WTC11 (cell line): Measurements from ENCODE around the gene EPS8L2.

Experiments used
- CREM ChIP-seq: sonication (generic); formaldehyde crosslinking; IDR thresholded peaks from 2 replicates; pipeline ENCODE4 v1.8.1; 2022; ENCODE audit warnings: mild to moderate bottlenecking, missing genetic modification reagents, moderate library complexity
- CTCF ChIP-seq: fragments of 200-600 bp; IDR thresholded peaks from 2 replicates; pipeline ENCODE4 v1.8.0; 2022; ENCODE audit warnings: antibody characterized with exemption
- NR2C2 ChIP-seq: sonication (generic); formaldehyde crosslinking; IDR thresholded peaks from 2 replicates; pipeline ENCODE4 v1.8.0; 2022; ENCODE audit warnings: mild to moderate bottlenecking, missing genetic modification reagents
- TF ChIP-seq, protein P1 (sequence below): sonication (generic); formaldehyde crosslinking; IDR thresholded peaks from 2 replicates; pipeline ENCODE4 v1.8.0; 2023; ENCODE audit warnings: missing genetic modification reagents
- TF ChIP-seq, protein P2 (sequence below): sonication (generic); formaldehyde crosslinking; IDR thresholded peaks from 2 replicates; pipeline ENCODE4 v1.8.1; 2022; ENCODE audit warnings: mild to moderate bottlenecking, missing genetic modification reagents, moderate library complexity, borderline replicate concordance

DNA sequence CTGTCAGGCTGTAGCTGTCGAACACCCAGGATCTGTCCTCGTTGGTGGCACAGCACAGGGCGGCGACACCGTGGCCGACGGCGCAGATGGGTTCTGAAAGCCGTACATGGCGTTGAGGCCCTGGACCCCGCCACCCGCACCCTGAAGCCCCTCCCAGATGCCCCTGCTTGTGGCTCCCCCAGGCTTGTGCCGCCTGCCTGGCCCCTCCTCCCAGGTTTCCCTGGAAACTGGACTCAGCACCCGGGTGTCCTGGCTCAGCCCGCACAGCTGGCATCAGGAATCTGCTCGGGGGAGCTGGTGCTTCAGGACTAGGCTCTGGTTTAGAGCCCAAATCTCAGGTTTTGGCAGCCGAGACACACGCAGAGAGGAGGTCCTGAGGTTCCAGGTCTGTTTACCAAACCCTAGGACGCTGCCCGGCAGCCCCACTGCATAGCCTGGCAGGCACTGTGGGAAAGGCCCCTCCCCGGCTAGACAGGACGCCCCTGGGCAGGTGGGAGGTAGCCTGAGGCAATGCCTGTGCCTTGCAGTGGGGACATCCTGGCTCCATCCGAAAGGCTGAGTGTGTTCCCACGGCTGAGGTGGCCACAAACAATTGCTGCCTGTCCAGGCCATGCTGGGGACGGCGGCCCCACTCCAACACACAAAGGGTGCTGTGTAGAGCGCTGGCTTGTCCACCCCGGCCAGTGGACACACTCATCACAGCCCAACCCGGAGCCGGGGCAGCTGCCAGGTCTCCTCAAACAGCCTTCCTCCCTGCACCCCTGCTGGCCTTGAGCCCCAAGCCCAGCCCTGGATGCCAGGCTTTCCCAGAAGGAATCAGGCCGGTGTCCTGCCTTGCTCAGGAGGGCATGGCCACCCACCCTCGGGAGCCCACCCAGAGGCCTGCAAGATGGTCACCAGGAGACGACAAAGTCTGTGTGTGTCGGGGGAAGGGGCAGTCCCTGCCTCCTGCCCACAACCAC is 66.7 kb downstream of the EPS8L2 start:
- TF ChIP-seq, protein P1, sequence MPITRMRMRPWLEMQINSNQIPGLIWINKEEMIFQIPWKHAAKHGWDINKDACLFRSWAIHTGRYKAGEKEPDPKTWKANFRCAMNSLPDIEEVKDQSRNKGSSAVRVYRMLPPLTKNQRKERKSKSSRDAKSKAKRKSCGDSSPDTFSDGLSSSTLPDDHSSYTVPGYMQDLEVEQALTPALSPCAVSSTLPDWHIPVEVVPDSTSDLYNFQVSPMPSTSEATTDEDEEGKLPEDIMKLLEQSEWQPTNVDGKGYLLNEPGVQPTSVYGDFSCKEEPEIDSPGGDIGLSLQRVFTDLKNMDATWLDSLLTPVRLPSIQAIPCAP (CRISPR knock-in tag) = no peak
- TF ChIP-seq CTCF (no peak), CREM (CRISPR knock-in tag) (no peak), NR2C2 (no peak)
- TF ChIP-seq, protein P2, sequence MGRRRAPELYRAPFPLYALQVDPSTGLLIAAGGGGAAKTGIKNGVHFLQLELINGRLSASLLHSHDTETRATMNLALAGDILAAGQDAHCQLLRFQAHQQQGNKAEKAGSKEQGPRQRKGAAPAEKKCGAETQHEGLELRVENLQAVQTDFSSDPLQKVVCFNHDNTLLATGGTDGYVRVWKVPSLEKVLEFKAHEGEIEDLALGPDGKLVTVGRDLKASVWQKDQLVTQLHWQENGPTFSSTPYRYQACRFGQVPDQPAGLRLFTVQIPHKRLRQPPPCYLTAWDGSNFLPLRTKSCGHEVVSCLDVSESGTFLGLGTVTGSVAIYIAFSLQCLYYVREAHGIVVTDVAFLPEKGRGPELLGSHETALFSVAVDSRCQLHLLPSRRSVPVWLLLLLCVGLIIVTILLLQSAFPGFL = no peak
